Endodermal cell (in vitro differentiated cells): ENCODE results near the gene DOCK7. TPM values are rescaled to one million over a fixed set of nuclear protein-coding genes. Genes with fewer than 3 reads are reported as not detected.

ENCODE experiments used
- DNase-seq: peaks from one replicate; pipeline ENCODE4 v3.0.0-alpha.2; 2017
- H3K27ac ChIP-seq: 2 replicates; pipeline ENCODE4 v1.5.1; 2013; ENCODE audit warnings: mild to moderate bottlenecking, low read depth, low read length, moderate library complexity
- H3K27me3 ChIP-seq: 2 replicates; pipeline ENCODE4 v1.6.1; 2013; ENCODE audit warnings: mild to moderate bottlenecking, low read length, moderate library complexity; ENCODE audit not compliant: insufficient read depth, control insufficient read depth, poor library complexity, severe bottlenecking
- H3K36me3 ChIP-seq: 2 replicates; pipeline ENCODE4 v1.7.0; 2013; ENCODE audit warnings: mild to moderate bottlenecking, low read length, moderate library complexity; ENCODE audit not compliant: control insufficient read depth, insufficient read depth
- H3K4me1 ChIP-seq: one replicate; pipeline ENCODE4 v1.7.0; 2013; ENCODE audit warnings: low read length; ENCODE audit not compliant: control insufficient read depth, insufficient read depth
- H3K4me3 ChIP-seq: 2 replicates; pipeline ENCODE4 v1.5.1; 2013; ENCODE audit warnings: mild to moderate bottlenecking, low read length, moderate library complexity
- H3K9ac ChIP-seq: 2 replicates; pipeline ENCODE4 v1.6.1; 2013; ENCODE audit warnings: mild to moderate bottlenecking, low read length, moderate library complexity; ENCODE audit not compliant: poor library complexity, severe bottlenecking; ENCODE audit errors: extremely low read depth
- H3K9me3 ChIP-seq: 2 replicates; pipeline ENCODE4 v1.6.1; 2013; ENCODE audit warnings: mild to moderate bottlenecking, low read length, moderate library complexity; ENCODE audit not compliant: control insufficient read depth
- H3K27ac Mint-ChIP-seq: 2 replicates; pipeline ENCODE4 v1.8.0; 2020; ENCODE audit warnings: mixed read lengths
- H3K27me3 Mint-ChIP-seq: 2 replicates; pipeline ENCODE4 v1.8.0; 2021; ENCODE audit warnings: mild to moderate bottlenecking, mixed read lengths; ENCODE audit not compliant: insufficient read depth
- H3K36me3 Mint-ChIP-seq: 2 replicates; pipeline ENCODE4 v1.8.0; 2020; ENCODE audit warnings: low read depth, mixed read lengths
- H3K4me1 Mint-ChIP-seq: 2 replicates; pipeline ENCODE4 v1.8.0; 2020; ENCODE audit warnings: mixed read lengths
- H3K4me3 Mint-ChIP-seq: 2 replicates; pipeline ENCODE4 v1.8.0; 2020; ENCODE audit warnings: mild to moderate bottlenecking, moderate library complexity, mixed read lengths
- H3K9me3 Mint-ChIP-seq: 2 replicates; pipeline ENCODE4 v1.8.0; 2020; ENCODE audit warnings: mild to moderate bottlenecking, mixed read lengths
- WGBS, 2 experiments: methylation state at CpG; one replicate each; pipeline versions ENCODE4 v1.1.5 to v1.1.7; 2013; ENCODE audit warnings: missing lambda C conversion rate in 2 of 2, mixed read lengths in 1 of 2; ENCODE audit not compliant: insufficient coverage in 1 of 2, insufficient read length in 1 of 2; 5-methylcytosine and 5-hydroxymethylcytosine counted together
- total RNA-seq, 2 donors: library from RNA; stranded (reverse); fragmentation: NEBNext Ultra II Directional in 1 of 2; extraction: Animal tissue kit (Norgen Biotek cat#: 25700) in 1 of 2; gene quantifications; 2 replicates in 1 of 2; 3 replicates in 1 of 2; pipeline ENCODE4 v1.2.1, GENCODE V29; 2021
- TF ChIP-seq, protein P1 (sequence below): fragments of 200-600 bp; sonication (generic); conservative IDR thresholded peaks from 2 replicates; pipeline ENCODE4 v1.5.0; 2021; ENCODE audit warnings: antibody characterized with exemption, mild to moderate bottlenecking

DOCK7 gene
- total RNA-seq, 2 donors from 2014 or later = 66.8 to 72.8 TPM

DNA sequence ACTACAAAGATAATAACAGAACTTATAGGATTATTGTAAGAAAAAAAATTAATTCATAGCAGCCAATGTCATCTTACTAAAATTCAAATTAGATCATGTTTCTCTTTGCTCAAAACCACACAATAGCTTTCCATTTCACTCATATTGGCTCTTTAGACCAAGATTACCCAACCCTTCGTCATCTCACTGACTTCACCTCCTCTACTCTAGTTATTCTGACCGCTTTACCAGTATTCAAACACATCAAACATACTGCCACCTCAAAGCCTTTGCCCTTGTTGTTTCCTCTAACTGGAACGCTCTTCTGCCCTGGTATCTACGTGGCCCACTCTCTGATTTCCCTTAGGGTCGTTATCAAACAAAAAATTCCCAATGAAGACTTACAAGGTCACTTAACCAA lies 89.1 kb downstream of the DOCK7 start:
- no peak overlapping the region for H3K4me3 Mint-ChIP-seq
- no peak overlapping the region for H3K27ac ChIP-seq
- WGBS, 2 experiments = 93 to 98% methylated on average over 4 to 5 of the region's 5 CpGs

DNA sequence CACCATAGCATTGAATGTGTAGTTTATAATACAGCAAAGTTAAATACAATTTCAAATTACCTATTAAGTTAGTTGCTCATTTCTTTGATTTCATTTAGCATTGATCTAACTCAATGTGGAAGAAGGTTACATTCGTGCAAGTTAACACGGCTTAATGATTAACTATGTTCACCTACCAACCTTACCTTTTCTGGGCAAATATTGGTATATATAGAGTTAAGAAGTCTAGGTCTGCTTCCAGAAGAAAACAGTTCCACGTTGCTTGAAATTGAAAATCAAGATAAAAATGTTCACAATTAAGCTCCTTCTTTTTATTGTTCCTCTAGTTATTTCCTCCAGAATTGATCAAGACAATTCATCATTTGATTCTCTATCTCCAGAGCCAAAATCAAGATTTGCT lies 90.9 kb downstream of the DOCK7 start, which contains the start of gene ANGPTL3:
Gene ANGPTL3, plus strand, starts transcription at position 240 of the 400 bp plus-strand sequence. Its CDS starts 47 bp downstream, at position 287.
- Mint-ChIP-seq H3K4me1 (no peaks in the 10 kb centered on the region), H3K4me3 (no peak within 1 kb of the TSS), H3K27ac (no peak within 1 kb of the TSS), H3K27me3 (no peaks in the 10 kb centered on the region), H3K9me3 (no peaks in the 10 kb centered on the region), H3K36me3 (peaks cover 5% of the 10 kb centered on the region)
- Histone ChIP-seq H3K4me3 (no peak within 1 kb of the TSS), H3K9ac (no peak within 1 kb of the TSS), H3K9me3 (no peaks in the 10 kb centered on the region), H3K4me1 (no peaks in the 10 kb centered on the region), H3K27me3 (no peaks in the 10 kb centered on the region), H3K36me3 (peaks cover 8% of the 10 kb centered on the region), H3K27ac (no peak within 1 kb of the TSS)
- TF ChIP-seq, protein P1, sequence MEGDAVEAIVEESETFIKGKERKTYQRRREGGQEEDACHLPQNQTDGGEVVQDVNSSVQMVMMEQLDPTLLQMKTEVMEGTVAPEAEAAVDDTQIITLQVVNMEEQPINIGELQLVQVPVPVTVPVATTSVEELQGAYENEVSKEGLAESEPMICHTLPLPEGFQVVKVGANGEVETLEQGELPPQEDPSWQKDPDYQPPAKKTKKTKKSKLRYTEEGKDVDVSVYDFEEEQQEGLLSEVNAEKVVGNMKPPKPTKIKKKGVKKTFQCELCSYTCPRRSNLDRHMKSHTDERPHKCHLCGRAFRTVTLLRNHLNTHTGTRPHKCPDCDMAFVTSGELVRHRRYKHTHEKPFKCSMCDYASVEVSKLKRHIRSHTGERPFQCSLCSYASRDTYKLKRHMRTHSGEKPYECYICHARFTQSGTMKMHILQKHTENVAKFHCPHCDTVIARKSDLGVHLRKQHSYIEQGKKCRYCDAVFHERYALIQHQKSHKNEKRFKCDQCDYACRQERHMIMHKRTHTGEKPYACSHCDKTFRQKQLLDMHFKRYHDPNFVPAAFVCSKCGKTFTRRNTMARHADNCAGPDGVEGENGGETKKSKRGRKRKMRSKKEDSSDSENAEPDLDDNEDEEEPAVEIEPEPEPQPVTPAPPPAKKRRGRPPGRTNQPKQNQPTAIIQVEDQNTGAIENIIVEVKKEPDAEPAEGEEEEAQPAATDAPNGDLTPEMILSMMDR = no peak
- DNase-seq = no peak
- 80 to 91% methylated on average over 1 to 3 of the region's 3 CpGs for WGBS, 2 experiments

More for the DNA sequence above, 89.1 kb downstream of the DOCK7 start:
- TF ChIP-seq, protein P1 = no peak
- Histone ChIP-seq H3K9me3 (no peaks in the 10 kb centered on the region), H3K36me3 (peaks cover 6% of the 10 kb centered on the region), H3K27me3 (no peaks in the 10 kb centered on the region), H3K4me1 (no peaks in the 10 kb centered on the region), H3K4me3 (no peak overlapping the region), H3K9ac (no peak overlapping the region)
- Mint-ChIP-seq H3K36me3 (peaks cover 5% of the 10 kb centered on the region), H3K9me3 (no peaks in the 10 kb centered on the region), H3K27ac (no peak overlapping the region), H3K4me1 (no peaks in the 10 kb centered on the region), H3K27me3 (no peaks in the 10 kb centered on the region)
- DNase-seq = no peak

DNA sequence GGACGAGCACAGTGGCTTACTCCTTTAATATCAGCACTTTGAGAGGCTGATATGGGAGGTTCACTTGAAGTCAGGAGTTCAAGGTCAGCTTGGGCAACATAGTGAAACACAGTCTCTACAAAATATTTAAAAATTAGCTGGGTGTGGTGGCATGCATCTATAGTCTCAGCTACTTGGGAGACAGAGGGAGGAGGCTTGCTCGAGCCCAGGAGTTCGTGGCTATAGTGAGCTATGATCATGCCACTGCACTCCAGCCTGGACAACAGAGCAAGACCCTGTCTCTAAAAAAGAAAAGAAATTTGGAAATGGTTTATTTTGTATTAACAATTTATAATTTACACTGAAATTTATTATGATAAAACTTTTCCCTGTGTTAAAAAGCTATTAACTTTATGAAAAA lies 92.5 kb downstream of the DOCK7 start:
- Mint-ChIP-seq H3K4me1 (no peaks in the 10 kb centered on the region), H3K27ac (no peak overlapping the region)

More for the DNA sequence above, 92.5 kb downstream of the DOCK7 start:
- no peak overlapping the region for H3K4me3 ChIP-seq
- H3K9ac ChIP-seq = no peak overlapping the region
- H3K27ac ChIP-seq = no peak overlapping the region
- WGBS, 2 experiments = 93 to 99% methylated on average over 2 to 3 of the region's 3 CpGs
- no peaks in the 10 kb centered on the region for H3K9me3 ChIP-seq
- H3K27me3 ChIP-seq = no peaks in the 10 kb centered on the region
- TF ChIP-seq, protein P1 = no peak
- DNase-seq = no peak
- Mint-ChIP-seq H3K36me3 (peaks cover 13% of the 10 kb centered on the region), H3K27me3 (no peaks in the 10 kb centered on the region), H3K9me3 (no peaks in the 10 kb centered on the region), H3K4me3 (no peak overlapping the region)
- H3K36me3 ChIP-seq = peaks cover 3% of the 10 kb centered on the region
- no peaks in the 10 kb centered on the region for H3K4me1 ChIP-seq
